ENCODE measurements around the gene UNCX.
"Not testable (repeated sequence)": the region's sequence is repeated elsewhere in the genome, so short reads cannot be mapped to it uniquely, and the experiment has no call there.

UNCX gene

DNA sequence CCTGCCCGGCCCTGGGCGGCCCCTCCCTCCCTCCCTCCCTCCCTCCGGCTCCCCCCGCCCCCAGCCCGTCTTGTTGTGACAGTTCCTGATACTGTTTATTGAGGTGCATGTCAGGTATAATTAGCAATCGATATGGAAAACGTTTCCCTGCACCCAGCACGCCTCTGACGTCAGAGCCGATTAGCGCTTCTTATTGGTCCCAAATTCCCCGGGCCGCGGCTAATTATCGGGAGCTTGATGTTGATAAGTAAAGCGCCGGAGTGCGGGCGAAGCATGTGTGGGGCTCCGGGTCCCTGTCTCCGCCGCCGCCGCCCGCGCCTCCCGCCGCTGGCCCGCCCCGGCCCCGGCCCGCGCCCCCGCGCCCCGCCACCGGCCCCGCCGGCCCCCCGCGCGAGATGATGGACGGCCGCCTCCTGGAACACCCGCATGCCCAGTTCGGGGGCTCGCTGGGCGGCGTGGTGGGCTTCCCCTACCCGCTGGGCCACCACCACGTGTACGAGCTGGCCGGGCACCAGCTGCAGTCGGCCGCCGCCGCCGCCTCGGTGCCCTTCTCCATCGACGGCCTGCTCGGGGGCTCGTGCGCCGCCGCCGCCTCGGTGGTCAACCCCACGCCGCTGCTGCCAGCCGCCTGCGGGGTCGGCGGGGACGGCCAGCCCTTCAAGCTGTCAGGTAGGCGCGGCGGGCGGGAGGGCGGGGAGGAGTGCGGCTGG lies at the start of gene UNCX:
TSS of gene UNCX (plus strand) at position 250 of the 710 bp plus-strand sequence. CDS start at position 396, 146 bp downstream.
- no peak for DNase-seq

DNA sequence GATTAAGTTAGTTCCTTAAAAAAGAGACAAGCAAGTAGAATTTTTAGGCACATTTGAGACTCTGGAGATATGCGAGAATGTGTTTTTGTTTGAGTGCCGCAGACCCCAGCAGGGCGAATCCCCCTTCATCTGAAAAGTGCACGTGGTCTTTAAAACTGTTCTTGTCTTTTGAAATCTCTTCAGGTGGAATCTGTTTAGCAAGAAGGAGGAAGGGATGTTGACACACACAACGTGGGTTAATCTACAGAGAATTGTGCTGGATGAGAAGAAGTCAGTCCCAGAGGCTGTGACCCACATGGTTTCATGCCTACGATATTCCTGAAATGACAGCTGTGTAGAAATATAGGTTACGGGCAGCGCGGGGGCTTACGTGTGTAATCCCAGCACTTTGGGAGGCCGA lies 45.5 kb upstream of the UNCX start:
- no peak for DNase-seq

DNA sequence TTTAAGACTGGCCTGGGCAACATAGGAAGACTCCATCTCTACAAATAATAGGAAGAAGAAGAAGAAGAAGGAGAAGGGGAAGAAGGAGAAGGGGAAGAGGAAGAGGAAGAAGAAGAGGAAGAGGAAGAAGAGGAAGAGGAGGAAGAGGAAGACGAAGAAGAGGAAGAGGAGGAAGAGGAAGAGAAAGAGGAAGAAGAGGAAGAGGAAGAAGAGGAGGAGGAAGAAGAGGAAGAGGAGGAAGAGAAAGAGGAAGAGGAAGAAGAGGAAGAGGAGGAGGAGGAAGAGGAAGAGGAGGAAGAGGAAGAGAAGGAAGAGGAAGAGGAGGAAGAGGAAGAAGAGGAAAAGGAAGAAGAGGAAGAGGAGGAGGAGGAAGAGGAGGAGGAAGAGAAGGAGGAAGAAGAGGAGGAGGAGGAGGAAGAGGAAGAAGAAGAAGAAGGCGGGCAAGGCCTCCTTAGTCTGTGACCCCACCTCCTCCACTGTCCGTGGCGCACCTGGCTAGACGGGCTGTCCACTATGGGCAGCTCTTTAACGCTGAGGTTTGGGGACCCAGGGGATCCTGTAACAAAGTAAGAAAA lies 43.9 kb upstream of the UNCX start:
- no peak for DNase-seq

DNA sequence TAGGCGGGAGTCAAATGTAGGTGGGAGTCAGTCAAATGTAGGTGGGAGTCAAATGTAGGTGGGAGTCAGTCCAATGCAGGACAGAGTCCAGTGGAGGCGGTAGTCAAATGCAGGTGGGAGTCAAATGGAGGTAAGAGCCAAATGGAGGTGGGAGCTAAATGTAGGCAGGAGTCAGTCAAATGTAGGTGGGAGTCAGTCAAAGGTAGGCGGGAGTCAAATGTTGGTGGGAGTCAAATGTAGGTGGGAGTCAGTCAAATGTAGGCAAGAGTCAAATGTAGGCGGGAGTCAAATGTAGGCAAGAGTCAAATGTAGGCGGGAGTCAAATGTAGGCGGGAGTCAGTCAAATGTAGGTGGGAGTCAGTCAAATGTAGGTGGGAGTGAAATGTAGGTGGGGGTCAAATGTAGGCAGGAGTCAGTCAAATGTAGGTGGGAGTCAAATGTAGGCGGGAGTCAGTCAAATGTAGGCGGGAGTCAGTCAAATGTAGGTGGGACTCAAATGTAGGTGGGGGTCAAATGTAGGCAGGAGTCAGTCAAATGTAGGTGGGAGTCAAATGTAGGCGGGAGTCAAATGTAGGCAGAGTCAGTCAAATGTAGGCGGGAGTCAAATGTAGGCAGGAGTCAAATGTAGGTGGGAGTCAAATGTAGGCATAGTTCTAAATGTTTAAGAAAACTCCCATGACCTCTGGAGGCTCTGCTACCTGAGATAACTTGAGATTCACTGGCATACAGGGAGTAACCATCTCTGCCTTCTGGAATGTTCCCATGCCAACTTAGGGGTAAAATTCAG lies 42.5 kb upstream of the UNCX start:
- DNase-seq: no peak

DNA sequence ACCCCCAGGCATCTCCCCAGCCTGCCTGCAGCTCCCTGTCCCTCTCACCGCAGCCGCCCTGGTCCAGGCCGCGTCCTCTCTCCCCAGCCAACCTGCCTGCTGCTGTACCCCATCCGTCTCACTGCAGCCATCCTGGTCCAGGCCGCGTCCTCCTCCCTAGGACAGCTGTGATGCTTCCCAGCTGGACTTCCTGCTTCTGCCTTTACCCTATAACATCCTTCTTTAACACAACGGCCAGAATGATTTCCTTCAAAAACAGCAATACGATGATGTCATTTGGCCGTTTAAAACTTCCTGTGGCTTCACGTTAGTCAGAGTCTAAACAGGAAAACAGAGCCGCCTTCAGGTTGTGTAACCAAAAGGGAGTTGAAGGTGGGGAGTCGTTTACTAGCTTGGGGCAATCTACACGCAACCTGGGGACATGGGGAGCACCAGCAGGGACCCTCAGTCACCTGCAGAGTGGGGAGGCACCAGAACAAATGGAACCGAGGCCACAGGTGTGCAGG lies 40.4 kb upstream of the UNCX start:
- no peak for DNase-seq

DNA sequence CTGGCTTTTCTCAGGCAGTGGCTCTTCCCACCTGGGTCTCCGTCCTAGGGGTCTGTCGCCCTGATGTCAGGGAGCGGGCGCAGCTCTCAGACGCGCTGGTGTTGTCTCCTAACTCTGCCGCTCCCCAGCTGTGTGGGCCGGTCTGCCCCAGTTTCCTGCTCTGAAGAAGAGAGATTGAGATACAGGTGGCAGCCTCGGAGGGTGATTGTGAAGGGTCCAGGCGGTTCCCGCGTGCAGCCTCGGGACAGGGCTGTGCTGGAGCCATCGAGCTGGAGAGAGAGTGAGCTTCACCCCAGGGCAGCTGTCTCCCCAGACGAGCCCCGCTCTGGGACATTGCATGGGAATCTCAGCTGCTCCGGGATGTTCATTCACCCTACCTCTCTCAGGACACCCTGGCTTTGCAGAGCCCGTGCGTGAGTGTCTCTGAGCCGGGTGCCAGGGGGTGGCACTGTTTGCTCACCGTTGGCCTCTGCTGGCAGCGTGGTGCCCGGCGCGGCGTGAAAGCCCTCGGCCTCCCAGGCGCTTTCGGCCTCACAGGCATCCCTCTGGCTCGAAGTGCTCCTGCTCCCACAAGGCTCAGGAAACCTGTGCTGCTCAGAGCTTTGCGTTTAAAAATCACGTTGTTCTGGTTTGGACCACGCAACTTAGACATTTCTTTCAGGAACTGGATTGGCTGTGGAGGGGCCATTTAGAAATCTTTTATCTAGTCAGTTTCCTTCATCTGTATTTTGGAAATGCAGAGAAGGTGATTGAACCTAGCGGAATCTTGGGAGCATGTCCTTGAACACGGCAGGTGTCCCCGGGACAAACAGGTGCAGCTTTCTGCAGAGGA lies 38.9 kb upstream of the UNCX start:
- DNase-seq: peak; percentile 24

DNA sequence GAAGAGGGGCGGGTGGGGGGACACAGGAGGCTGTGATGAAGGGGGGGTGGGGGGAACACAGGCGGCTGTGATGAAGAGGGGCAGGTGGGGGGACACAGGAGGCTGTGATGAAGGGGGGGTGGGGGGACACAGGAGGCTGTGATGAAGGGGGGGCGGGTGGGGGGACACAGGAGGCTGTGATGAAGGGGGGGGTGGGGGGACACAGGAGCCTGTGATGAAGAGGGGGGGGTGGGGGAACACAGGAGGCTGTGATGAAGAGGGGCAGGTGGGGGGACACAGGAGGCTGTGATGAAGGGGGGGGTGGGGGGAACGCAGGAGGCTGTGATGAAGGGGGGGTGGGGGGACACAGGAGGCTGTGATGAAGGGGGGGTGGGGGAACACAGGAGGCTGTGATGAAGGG lies 36.2 kb upstream of the UNCX start:
- not testable (repeated sequence) for DNase-seq

DNA sequence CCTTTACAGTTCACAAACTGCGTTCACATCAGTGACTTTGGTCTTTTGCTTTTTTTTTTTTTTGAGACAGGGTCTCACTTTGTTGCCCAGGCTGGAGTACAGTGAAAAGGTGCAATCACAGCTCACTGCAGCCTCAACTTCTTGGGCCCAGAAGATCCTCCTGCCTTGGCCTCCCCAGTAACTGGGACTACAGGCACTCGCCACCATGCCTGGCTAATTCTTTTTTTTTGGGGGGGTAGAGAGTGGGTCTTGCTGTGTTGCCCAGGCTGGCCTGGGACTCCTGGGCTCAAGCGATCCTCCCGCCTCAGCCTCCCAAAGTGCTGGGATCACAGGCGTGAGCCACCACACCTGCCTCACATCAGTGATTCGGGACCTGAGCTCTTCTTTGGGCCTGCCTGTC lies 35.7 kb upstream of the UNCX start:
- no peak for DNase-seq

DNA sequence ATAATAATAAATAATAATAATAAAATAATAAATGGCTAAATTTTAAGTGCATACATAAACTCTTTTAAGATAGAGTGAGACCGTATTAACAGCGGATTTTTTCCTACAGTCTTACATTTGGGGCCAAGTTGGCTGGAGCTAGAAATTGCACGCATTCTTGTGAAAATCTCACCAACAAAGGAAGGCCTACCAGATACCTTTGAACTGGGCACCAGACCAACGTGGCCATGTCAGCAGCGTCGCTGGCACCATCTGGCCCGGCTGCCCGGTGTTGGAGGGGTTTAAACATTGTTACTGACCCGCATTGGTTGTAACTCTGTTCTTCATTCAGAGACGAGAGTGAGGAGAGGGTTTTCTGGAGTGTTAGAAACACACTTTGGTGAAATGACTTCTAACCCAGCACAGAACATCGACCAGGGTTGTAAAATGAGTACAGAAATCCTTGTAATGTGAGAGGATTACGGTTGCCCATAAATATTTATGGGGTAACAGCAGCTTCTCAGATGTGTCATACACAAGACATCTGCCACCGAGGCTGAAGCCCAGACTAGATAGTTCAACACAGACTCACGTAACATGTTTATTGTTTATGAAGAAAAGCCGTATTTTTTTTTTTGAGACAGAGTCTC lies 34.6 kb upstream of the UNCX start:
- no peak for DNase-seq

DNA sequence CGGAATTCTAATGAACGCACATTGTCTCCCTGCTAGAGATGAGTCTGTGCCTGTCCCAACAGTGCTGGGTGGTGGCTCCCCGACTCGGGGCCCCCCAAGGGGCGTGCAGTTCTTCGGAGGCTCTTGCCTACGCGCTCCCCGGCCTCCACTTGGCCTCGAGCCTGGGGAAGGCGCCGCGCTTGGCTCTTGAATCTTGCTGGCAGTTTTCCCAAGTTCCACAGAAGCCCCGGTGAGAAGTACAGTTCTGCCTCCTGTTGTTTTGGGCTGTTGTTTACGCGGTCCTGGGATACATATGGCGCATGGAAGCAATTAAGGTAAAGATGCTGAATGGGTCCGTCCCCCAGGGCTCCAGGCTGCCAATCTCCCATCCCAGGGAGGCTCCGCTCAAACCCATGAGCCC lies 32.6 kb upstream of the UNCX start:
- peak; percentile 25 for DNase-seq

DNA sequence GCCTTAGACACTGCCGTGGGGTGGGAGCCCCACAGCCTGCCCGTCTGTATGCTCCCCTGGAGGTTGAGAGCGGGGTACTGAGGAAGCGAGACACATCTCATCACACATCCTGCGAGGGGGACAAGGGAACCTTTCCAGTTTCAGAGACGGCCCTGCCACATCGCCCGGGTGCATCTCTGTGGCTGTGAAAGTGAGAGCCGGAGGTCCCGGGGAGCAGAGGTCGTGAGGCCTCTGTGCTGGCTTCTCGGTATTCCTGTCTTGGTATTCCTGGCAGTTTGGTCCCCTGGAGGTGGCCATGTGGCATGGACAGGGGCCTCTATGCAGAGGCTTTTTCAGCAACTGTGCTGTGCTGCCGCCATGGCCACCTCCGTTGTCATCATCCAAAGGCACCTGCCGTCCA lies 30.8 kb upstream of the UNCX start:
- no peak for DNase-seq

DNA sequence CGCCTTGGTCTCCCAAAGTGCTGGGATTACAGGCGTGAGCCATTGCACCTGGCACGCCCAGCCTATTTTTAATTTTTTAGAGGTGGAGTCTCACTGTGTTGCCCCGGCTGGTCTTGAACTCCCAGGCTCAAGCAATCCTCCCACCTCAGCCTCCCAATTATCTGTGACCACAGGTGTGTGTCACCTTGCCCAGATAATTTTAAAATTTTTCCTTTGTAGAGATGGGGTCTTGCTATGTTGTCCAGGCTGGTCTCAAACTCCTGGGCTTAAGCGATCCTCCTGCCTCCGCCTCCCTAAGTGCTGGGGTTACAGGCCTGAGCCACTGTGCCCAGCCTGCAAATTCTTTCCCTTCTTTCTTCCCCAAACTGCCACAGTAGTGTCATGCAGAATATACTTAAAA lies 29.8 kb upstream of the UNCX start:
- not testable (repeated sequence) for DNase-seq

DNA sequence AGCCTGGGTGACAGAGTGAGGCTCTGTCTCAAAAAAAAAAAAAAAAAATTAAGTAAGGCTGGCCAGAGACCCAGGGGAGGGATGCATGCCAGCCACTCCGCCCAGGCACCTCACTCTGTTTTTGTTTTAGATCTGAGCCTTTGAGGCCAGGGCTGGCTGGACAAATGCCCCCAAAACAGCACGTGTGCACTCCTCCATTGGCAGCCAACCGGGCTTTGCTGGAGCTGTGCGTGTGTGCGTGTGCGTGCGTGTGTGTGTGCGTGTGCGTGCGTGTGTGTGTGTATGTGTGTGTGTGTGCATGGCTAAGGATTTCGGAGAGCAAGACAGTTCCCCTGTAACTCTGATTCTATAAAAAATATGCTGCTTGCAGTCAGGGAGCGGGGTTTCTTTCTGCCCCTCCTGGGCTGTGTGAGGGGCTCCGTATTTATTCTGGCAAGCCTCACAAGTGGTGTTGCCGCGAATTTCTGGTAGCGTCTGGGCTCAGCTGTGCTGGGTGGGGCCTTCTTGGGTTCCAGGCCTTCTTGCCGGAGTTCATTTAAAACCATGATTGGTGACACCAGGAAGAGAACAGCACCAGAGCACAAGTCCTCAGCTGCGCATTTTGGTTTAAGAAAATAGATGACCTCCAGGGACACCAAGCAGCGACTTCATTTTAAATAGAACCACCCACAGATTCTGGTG lies 28.1 kb upstream of the UNCX start:
- DNase-seq: no peak

DNA sequence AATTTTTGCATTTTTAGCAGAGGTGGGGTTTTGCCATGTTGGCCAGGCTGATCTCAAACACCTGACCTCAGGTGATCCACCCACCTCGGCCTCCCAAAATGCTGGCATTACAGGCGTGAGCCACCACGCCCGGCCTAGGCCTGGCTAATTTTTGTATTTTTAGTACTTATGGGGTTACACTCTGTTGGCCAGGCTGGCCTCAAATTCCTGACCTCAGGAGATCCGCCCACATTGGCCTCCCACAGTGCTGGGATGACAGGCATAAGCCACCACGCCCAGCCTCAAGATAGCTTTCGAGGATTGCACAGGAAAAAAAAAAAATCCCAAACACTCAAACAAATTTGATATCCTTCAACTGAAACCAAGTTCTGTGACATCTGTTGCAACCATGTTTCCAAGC lies 26.9 kb upstream of the UNCX start:
- not testable (repeated sequence) for DNase-seq

DNA sequence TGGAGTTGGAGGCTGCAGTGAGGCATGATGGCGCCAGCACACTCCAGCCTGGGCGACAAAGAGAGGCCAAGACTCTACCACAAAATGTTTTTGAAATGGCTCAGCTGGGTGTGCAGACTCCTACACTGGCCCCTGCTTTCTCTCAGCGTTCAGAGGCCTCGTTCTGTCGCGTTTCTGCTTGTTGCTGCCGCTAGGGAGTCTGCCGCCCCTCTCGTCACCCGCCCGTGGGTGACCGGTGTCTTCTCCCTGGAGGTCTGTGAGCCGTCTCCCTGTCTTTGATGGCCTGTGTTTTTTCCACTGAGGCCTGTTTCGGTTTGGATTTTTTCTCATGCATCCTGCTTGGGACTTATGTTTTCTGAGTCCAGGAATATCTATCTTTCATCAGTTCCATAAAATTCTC lies 23.6 kb upstream of the UNCX start:
- DNase-seq: no peak

DNA sequence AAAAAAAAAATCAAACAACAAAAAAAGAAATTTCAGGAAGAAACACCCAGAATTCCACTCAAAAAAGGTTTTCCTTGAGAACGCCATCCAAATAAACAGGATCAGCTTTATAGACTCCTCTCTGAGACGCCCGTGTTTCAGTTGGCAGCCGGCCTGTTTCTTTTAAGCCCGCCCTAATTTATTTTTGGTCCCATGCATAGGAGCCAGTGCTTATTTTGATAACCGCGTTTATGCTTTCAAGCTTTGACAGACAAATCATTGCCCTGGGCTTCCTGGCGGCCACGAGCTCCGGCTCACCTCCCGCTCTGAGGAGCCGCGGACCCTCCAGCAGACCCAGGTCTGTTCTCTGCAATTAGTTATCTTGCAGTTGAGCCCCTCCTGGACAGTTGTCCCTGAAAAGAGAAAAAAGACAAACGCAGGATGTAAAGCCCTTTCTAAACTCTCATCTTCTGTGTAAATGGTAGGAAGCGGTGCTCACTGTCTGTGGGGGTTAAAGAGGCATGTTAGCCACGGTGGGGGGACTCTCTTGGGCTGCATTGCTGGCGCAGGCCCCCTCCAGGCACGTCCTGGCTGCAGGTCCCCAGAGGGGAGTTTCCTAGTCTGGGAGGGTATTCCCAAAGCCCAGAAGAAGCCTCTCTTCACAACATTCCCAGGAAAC lies 22.2 kb upstream of the UNCX start:
- no peak for DNase-seq

DNA sequence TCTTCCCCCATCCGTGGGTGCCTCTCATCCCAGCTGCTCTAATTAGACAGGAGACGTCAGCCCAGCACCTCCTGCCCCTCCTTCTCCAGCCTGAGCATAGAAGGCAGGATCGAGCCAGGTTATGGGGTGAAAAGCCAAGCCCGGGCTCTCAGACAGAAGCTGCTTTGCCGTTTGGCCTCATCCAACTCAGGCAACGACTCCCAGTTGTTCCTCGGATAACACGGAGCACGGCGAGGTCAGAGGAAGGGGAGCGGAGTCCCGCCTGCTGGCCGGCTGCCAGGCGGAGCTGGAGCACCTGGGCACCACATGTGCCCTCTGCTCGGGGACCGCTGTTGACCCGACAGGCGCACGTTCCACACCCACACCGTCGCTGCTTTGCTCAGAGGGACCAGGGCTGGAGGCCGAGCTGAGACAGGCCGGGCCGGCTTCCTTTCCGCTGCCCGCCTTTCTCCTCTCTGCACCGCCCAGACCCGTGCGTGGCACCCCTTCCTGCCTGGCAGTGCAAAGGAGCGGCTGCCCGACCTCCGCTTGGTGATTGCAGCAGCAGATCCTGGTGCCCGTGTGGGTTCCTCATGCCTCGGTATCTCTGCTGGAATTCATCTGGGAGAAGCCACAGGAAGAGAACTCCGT lies 21.6 kb upstream of the UNCX start:
- no peak for DNase-seq

DNA sequence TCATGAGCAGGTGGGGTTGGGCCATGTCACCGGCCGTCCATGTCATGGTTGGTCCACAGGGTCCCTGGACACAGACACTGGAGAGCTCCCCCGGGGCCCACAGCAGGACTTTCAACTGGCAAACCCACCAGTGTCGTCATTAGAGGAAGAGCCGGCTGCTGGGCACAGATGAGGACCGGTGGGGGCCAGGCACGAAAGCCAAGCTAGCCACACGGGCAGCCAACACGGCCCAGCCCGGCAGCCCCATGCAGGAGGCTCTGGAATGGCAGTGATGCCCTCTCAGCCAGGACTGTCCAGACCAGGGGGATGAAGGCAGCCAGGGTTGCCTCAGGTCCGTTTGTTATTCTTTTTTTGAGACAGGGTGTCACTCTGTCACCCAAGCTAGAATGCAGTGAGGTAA lies 21.1 kb upstream of the UNCX start:
- no peak for DNase-seq

DNA sequence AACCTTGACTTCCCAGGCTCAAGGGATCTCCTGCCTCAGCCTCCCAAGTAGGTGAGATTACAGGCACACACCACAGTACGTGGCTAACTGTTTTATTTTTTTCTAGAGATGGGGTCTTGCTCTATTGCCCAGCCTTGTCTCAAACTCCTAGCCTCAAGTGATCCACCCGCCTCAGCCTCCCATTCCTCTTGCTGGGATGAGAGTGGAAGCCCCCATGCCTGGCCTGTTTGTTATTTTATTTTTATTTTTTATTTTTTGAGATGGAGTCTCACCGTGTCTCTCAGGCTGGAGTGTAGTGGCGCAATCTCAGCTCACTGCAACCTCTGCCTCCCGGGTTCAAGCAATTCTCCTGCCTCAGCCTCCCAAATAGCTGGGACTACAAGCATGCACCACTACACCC lies 20.6 kb upstream of the UNCX start:
- not testable (repeated sequence) for DNase-seq

DNA sequence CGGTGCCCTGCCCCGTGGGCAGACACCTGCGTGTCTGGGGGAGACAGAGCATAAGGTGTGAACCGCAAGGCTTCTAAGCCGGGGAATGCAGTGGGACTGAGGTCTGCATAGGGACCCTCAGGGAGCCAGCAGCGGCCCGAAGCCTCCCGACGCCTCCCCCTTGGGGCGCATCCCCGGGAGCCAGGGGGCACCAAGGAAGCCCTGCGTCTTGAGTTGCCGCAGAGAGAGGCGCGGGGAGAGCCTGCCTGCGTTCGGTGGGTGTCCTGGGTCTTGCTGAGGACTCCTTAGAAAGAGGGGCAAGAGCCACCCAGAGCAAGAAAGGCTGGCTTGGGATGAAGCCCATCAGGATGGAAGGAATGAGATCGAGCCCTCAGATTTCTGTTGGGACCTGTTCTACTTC lies 18.2 kb upstream of the UNCX start:
- no peak for DNase-seq
